ENCODE measurements around the gene NPEPPS.
"Not testable (repeated sequence)": the region's sequence is repeated elsewhere in the genome, so short reads cannot be mapped to it uniquely, and the experiment has no call there.

GRCh38 chr17:47567261-47567660, 36.4 kb downstream of the NPEPPS start:
- TF ChIP-seq, protein P1, sequence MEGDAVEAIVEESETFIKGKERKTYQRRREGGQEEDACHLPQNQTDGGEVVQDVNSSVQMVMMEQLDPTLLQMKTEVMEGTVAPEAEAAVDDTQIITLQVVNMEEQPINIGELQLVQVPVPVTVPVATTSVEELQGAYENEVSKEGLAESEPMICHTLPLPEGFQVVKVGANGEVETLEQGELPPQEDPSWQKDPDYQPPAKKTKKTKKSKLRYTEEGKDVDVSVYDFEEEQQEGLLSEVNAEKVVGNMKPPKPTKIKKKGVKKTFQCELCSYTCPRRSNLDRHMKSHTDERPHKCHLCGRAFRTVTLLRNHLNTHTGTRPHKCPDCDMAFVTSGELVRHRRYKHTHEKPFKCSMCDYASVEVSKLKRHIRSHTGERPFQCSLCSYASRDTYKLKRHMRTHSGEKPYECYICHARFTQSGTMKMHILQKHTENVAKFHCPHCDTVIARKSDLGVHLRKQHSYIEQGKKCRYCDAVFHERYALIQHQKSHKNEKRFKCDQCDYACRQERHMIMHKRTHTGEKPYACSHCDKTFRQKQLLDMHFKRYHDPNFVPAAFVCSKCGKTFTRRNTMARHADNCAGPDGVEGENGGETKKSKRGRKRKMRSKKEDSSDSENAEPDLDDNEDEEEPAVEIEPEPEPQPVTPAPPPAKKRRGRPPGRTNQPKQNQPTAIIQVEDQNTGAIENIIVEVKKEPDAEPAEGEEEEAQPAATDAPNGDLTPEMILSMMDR (IDR thresholded peaks at IDR 0.05) = not testable (repeated sequence)
- TF ChIP-seq POLR2A (IDR thresholded peaks at IDR 0.05) = not testable (repeated sequence)
